Pancreas (tissue), 10 donors: ENCODE results near the gene PER2. TPM values are rescaled to one million over a fixed set of nuclear protein-coding genes. Genes with fewer than 3 reads are reported as not detected.
A peak's percentile ranks its signal among the peaks of the same experiment; 100 is the strongest.

ENCODE experiments used
- ATAC-seq, 4 donors: fragments of 200-7000 bp; cut with Tn5 transposase; one replicate each; pipeline versions ENCODE4 v1.8.0 to v1.9.1; 2020; ENCODE audit warnings: mild to moderate bottlenecking in 4 of 4, moderate library complexity in 4 of 4
- DNase-seq, 6 donors: peaks; one replicate each; pipeline ENCODE4 v3.0.0-alpha.2; 2020
- FAIRE-seq: peaks from 2 replicates; lab custom pipeline; 2012; peaks lifted over from hg19 to GRCh38; lab: Jason Lieb, UNC
- H3K27ac ChIP-seq, 4 donors: fragments of 200-600 bp; sonication (generic); 1 replicate in 3 of 4; 2 replicates in 1 of 4; pipeline versions ENCODE4 v1.5.0 to v1.8.0; 2020
- H3K27me3 ChIP-seq, 4 donors: fragments of 200-600 bp; one replicate each; pipeline ENCODE4 v1.8.0; 2021
- H3K36me3 ChIP-seq, 3 donors: fragments of 200-600 bp; sonication (generic) in 1 of 3; one replicate each; pipeline versions ENCODE4 v1.5.0 to v1.8.0; 2020 to 2021
- H3K4me1 ChIP-seq, 3 donors: fragments of 200-600 bp; one replicate each; pipeline ENCODE4 v1.8.0; 2021
- H3K4me3 ChIP-seq, 4 donors: fragments of 200-600 bp; sonication (generic) in 2 of 4; one replicate each; pipeline versions ENCODE4 v1.5.0 to v1.8.0; 2020 to 2021
- H3K9me3 ChIP-seq, 4 donors: fragments of 200-600 bp; one replicate each; pipeline ENCODE4 v1.8.0; 2021
- WGBS, 2 donors: extraction: QIAGEN DNeasy Blood & Tissue Kit; methylation state at CpG; one replicate each; pipeline ENCODE4 v1.1.7; 2013; 5-methylcytosine and 5-hydroxymethylcytosine counted together
- intact Hi-C, 3 donors: fragments of 100-400 bp; cut with DNase I; formaldehyde crosslinking; loops; one replicate each; pipeline versions ENCODE4 v1.11.1 to v1.14.2; 2022
- polyA plus RNA-seq, 2 donors: library from polyadenylated mRNA; stranded (reverse); fragments of 200-250 nt; gene quantifications; one replicate each; pipeline ENCODE4 v1.2.3, GENCODE V29; 2013
- total RNA-seq, 6 donors: library from RNA; stranded (reverse); fragmentation: NEBNext Ultra II Directional in 4 of 6; extraction: Animal tissue kit (Norgen Biotek cat#: 25700) in 4 of 6; gene quantifications; one replicate each; pipeline versions ENCODE4 v1.2.1 to v1.2.4, GENCODE V29; 2021 to 2023
- TF ChIP-seq, protein P1 (sequence below), 4 donors: fragments of 200-600 bp; sonication (generic) in 3 of 4; IDR thresholded peaks; one replicate each; pipeline versions ENCODE4 v1.5.0 to v1.8.0; 2021; ENCODE audit warnings: antibody characterized with exemption in 4 of 4
- donor health status: healthy with polysubstance abuse.
- donor health status: DM: no; HTN: no; CAD: no; lungs with moderate emphysema.
- donor health status: DM: no; HTN: no; CAD: no.
- donor health status: control.
- donor health status: control.
- donor health status: Bipolar disorder and iron deficiency.
- donor health status: DM: yes; HTN: yes; CAD: no.
- donor health status: DM: no; HTN: no; CAD: no.
- donor health status: DM: no; HTN: no; CAD: no.
- donor health status: DM: yes; HTN: yes; CAD: no.

PER2 gene
- total and polyA plus RNA-seq, 8 donors = 6.9 to 12.2 (median 9.3) TPM

DNA sequence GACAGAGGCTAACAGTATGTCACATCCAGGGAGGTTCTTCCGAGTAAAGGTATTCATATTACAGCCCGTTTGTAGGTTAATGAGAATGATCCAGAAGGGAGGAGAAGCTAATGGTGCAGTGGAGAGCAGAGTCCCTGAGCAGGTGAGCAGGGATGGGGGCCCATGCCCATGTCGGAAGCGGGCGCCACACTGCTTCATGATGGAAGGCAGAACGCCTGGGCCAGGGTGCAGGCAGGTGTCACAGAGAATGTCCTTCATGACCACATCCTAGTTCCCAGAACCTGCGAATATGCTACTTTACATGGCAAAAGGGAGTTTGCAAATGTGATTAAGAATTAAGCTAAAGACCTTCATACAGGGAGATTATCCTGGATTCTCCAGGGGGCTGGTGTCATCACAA, 52.6 kb downstream of the PER2 start:
- Histone ChIP-seq H3K4me1 (peaks cover under 1 to 6% (median 4%) of the 10 kb centered on the region in 3 donors), H3K9me3 (no peaks in the 10 kb centered on the region), H3K27ac (no peak overlapping the region), H3K27me3 (no peaks in the 10 kb centered on the region), H3K36me3 (no peaks in the 10 kb centered on the region), H3K4me3 (no peak overlapping the region)
- no peak for DNase-seq
- FAIRE-seq = no peak
- 81 to 93% methylated on average over 7 of the region's 7 CpGs for WGBS, 2 donors
- ATAC-seq = no peak
- TF ChIP-seq, protein P1, sequence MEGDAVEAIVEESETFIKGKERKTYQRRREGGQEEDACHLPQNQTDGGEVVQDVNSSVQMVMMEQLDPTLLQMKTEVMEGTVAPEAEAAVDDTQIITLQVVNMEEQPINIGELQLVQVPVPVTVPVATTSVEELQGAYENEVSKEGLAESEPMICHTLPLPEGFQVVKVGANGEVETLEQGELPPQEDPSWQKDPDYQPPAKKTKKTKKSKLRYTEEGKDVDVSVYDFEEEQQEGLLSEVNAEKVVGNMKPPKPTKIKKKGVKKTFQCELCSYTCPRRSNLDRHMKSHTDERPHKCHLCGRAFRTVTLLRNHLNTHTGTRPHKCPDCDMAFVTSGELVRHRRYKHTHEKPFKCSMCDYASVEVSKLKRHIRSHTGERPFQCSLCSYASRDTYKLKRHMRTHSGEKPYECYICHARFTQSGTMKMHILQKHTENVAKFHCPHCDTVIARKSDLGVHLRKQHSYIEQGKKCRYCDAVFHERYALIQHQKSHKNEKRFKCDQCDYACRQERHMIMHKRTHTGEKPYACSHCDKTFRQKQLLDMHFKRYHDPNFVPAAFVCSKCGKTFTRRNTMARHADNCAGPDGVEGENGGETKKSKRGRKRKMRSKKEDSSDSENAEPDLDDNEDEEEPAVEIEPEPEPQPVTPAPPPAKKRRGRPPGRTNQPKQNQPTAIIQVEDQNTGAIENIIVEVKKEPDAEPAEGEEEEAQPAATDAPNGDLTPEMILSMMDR (IDR thresholded peaks at IDR 0.05) = no peak
- intact Hi-C loops = no loop called here

DNA sequence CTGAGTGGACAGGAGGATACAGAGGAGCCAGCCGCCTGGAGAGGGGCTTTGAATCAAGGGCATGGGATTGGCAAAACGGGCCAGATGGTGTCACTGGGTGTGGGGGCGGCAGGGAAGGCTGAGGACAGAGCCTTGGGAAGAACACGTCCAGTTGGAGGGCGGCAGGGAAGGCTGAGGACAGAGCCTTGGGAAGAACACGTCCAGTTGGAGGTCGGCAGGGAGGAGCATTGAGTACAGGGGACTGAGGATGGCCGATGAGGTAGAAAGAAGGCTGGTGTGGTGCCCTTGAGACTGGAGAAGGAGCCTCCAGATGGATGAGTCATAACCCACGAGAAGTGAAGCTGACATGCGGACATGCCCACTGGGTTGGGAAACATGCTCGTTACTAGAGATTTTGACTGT, 53.1 kb downstream of the PER2 start:
- no peak for ATAC-seq
- H3K27me3 ChIP-seq = no peaks in the 10 kb centered on the region
- FAIRE-seq = no peak
- intact Hi-C loops = no loop called here
- no peaks in the 10 kb centered on the region for H3K36me3 ChIP-seq
- H3K4me1 ChIP-seq = peaks cover 0 to 5% (median 3%) of the 10 kb centered on the region in 3 donors
- WGBS, 2 donors = 70 to 81% methylated on average over 11 of the region's 11 CpGs
- DNase-seq = no peak
- no peak overlapping the region for H3K4me3 ChIP-seq
- no peak overlapping the region for H3K27ac ChIP-seq
- no peaks in the 10 kb centered on the region for H3K9me3 ChIP-seq
- TF ChIP-seq, protein P1 (IDR thresholded peaks at IDR 0.05) = no peak

GRCh38 chr2:238233625-238234024, 54.8 kb downstream of the PER2 start:
- H3K4me3 ChIP-seq = no peak overlapping the region
- no peak for ATAC-seq
- no peaks in the 10 kb centered on the region for H3K9me3 ChIP-seq
- no peak overlapping the region for H3K27ac ChIP-seq
- peaks cover 0 to 5% (median 0%) of the 10 kb centered on the region in 3 donors for H3K4me1 ChIP-seq
- TF ChIP-seq, protein P1 (IDR thresholded peaks at IDR 0.05) = no peak
- no peak for DNase-seq
- no peaks in the 10 kb centered on the region for H3K27me3 ChIP-seq
- 73 to 82% methylated on average over 12 of the region's 12 CpGs for WGBS, 2 donors
- FAIRE-seq = no peak
- intact Hi-C loops = no loop called here
- H3K36me3 ChIP-seq = no peaks in the 10 kb centered on the region

GRCh38 chr2:238231809-238232208, 56.6 kb downstream of the PER2 start:
- intact Hi-C loops = no loop called here
- WGBS, 2 donors = 52 to 68% methylated on average over 21 of the region's 21 CpGs
- Histone ChIP-seq H3K9me3 (no peaks in the 10 kb centered on the region), H3K27me3 (no peaks in the 10 kb centered on the region), H3K4me1 (peaks cover 0 to 9% (median 0%) of the 10 kb centered on the region in 3 donors), H3K4me3 (peak overlapping the region in 1 of 4 donors; percentile 42), H3K36me3 (no peaks in the 10 kb centered on the region), H3K27ac (no peak overlapping the region)
- FAIRE-seq (no peak), DNase-seq (no peak), ATAC-seq (no peak)
- TF ChIP-seq, protein P1 (IDR thresholded peaks at IDR 0.05) = no peak

DNA sequence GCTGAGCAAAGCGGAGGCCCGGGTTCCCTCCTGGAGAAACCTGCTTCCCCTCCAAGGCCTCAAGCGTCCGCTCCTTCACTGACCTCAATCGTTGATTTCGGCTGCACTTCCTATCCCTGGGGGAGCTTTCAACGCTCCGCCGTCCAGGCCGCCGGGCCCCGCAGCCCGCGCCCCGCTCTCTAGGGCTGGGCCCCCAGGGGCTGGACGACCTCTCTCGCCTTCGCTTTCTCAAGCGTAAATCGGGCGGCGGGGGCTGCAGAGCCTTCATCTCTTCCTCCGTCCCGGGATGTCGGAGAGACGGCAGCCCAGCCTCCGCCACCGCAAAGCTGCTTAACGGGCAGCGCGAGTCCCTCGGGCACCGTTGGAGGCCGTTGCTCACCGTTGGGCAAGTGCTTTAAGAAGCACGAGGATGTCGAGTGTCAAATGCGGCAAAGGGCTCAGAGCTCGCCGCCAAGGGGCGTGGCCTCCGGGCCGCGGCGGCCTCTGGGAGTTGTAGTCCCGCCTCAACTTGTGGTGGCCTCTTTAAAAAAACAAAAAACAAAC, 57.1 kb downstream of the PER2 start:
- H3K27ac ChIP-seq = peak overlapping the region in 2 of 4 donors; percentile 24 to 63
- DNase-seq = peak; percentile 45 to 90 (median 84)

More for the DNA sequence above, 57.1 kb downstream of the PER2 start:
- peak overlapping the region; percentile 16 to 66 (median 46) for H3K4me3 ChIP-seq
- intact Hi-C loops = no loop called here
- 4 to 33% methylated on average over 46 of the region's 46 CpGs for WGBS, 2 donors
- FAIRE-seq (no peak), ATAC-seq (peak; percentile 82 to 92 (median 86))
- H3K4me1 ChIP-seq = peaks cover 0 to 9% (median 0%) of the 10 kb centered on the region in 3 donors
- no peaks in the 10 kb centered on the region for H3K9me3 ChIP-seq
- no peaks in the 10 kb centered on the region for H3K36me3 ChIP-seq
- no peaks in the 10 kb centered on the region for H3K27me3 ChIP-seq
- TF ChIP-seq, protein P1 (IDR thresholded peaks at IDR 0.05) = no peak
